A673 (cell line): ENCODE measurements around the gene CHST2.

Experiments used
- EZH2 ChIP-seq: fragments of 200-600 bp; sonication (generic); IDR thresholded peaks from 2 replicates; pipeline ENCODE4 v1.6.1; 2017; ENCODE audit warnings: borderline replicate concordance, low read depth, mild to moderate bottlenecking, mixed read lengths, antibody characterized with exemption, low read length; ENCODE audit not compliant: poor library complexity, severe bottlenecking
- TF ChIP-seq, protein P1 (sequence below): fragments of 300-800, 200-600 bp; sonication (generic); conservative IDR thresholded peaks from 2 replicates; pipeline ENCODE4 v1.5.1; 2017; ENCODE audit warnings: low read depth, mild to moderate bottlenecking, antibody characterized with exemption, low read length, moderate library complexity, mixed read lengths

- TF ChIP-seq EZH2, result no peak
- TF ChIP-seq, protein P1, sequence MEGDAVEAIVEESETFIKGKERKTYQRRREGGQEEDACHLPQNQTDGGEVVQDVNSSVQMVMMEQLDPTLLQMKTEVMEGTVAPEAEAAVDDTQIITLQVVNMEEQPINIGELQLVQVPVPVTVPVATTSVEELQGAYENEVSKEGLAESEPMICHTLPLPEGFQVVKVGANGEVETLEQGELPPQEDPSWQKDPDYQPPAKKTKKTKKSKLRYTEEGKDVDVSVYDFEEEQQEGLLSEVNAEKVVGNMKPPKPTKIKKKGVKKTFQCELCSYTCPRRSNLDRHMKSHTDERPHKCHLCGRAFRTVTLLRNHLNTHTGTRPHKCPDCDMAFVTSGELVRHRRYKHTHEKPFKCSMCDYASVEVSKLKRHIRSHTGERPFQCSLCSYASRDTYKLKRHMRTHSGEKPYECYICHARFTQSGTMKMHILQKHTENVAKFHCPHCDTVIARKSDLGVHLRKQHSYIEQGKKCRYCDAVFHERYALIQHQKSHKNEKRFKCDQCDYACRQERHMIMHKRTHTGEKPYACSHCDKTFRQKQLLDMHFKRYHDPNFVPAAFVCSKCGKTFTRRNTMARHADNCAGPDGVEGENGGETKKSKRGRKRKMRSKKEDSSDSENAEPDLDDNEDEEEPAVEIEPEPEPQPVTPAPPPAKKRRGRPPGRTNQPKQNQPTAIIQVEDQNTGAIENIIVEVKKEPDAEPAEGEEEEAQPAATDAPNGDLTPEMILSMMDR, result no peak
These were observed 15.9 kb upstream of the CHST2 start for GRCh38 chr3:143103652-143104051.
